Activated T-helper 17 cell treated with anti-CD3 and anti-CD28 coated beads, Interleukin-2, amount 50 U/mL, for 72 hours (primary cell): ENCODE measurements around the gene TEKT1. TPM values are rescaled to one million over a fixed set of nuclear protein-coding genes. Genes with fewer than 3 reads are reported as not detected.
"Not testable (repeated sequence)": the region's sequence is repeated elsewhere in the genome, so short reads cannot be mapped to it uniquely, and the experiment has no call there.

Experiments used
- ATAC-seq: fragments of 150-1000 bp; cut with Tn5 transposase; replicated peaks from 2 replicates; pipeline ENCODE4 v1.10.0; 2021; ENCODE audit warnings: mild to moderate bottlenecking, moderate library complexity
- H3K27ac Mint-ChIP-seq: one replicate; pipeline ENCODE4 v1.8.0; 2022; ENCODE audit warnings: mixed read lengths
- H3K27me3 Mint-ChIP-seq: one replicate; pipeline ENCODE4 v1.8.0; 2022; ENCODE audit warnings: mixed read lengths
- H3K36me3 Mint-ChIP-seq: one replicate; pipeline ENCODE4 v1.8.0; 2022; ENCODE audit warnings: low read depth, mild to moderate bottlenecking, mixed read lengths
- H3K4me1 Mint-ChIP-seq: one replicate; pipeline ENCODE4 v1.8.0; 2022; ENCODE audit warnings: mixed read lengths
- H3K4me3 Mint-ChIP-seq: one replicate; pipeline ENCODE4 v1.8.0; 2022; ENCODE audit warnings: mild to moderate bottlenecking, mixed read lengths
- H3K9me3 Mint-ChIP-seq: one replicate; pipeline ENCODE4 v1.8.0; 2022; ENCODE audit warnings: mixed read lengths
- total RNA-seq, 2 donors: library from RNA; stranded (reverse); gene quantifications; one replicate each; pipeline ENCODE4 v1.2.3, GENCODE V29; 2022

Gene TEKT1
- total RNA-seq: not detected

- Mint-ChIP-seq H3K27ac (no peak within 1 kb of the TSS), H3K4me1 (no peaks in the 10 kb centered on the region), H3K4me3 (peak within 1 kb of the TSS; percentile 54), H3K27me3 (peaks cover 53% of the 10 kb centered on the region), H3K36me3 (no peaks in the 10 kb centered on the region), H3K9me3 (no peaks in the 10 kb centered on the region)
- ATAC-seq: peak; percentile 83
Measured at GRCh38 chr17:6831661-6832263, at the start of gene TEKT1. Gene TEKT1 (minus strand): TSS chr17:6831729. CDS start chr17:6830376, 1,353 bp downstream.

- peaks cover 27% of the 10 kb centered on the region for H3K27me3 Mint-ChIP-seq
- not testable (repeated sequence) for H3K9me3 Mint-ChIP-seq, H3K36me3 Mint-ChIP-seq, ATAC-seq, H3K4me3 Mint-ChIP-seq, H3K27ac Mint-ChIP-seq, H3K4me1 Mint-ChIP-seq
Measured at GRCh38 chr17:6879221-6879975, 47.9 kb upstream of the TEKT1 start.

- peaks cover 16% of the 10 kb centered on the region for H3K27me3 Mint-ChIP-seq
- not testable (repeated sequence) for H3K4me3 Mint-ChIP-seq, ATAC-seq, H3K27ac Mint-ChIP-seq, H3K9me3 Mint-ChIP-seq, H3K36me3 Mint-ChIP-seq, H3K4me1 Mint-ChIP-seq
Measured at GRCh38 chr17:6875276-6875675, 43.7 kb upstream of the TEKT1 start.

GRCh38 chr17:6872936-6873335 lies 41.4 kb upstream of the TEKT1 start:
- no peaks in the 10 kb centered on the region for H3K4me1 Mint-ChIP-seq
- H3K27me3 Mint-ChIP-seq: peaks cover 17% of the 10 kb centered on the region
- no peak overlapping the region for H3K4me3 Mint-ChIP-seq
- H3K36me3 Mint-ChIP-seq: no peaks in the 10 kb centered on the region
- no peak for ATAC-seq
- no peaks in the 10 kb centered on the region for H3K9me3 Mint-ChIP-seq
- no peak overlapping the region for H3K27ac Mint-ChIP-seq

DNA sequence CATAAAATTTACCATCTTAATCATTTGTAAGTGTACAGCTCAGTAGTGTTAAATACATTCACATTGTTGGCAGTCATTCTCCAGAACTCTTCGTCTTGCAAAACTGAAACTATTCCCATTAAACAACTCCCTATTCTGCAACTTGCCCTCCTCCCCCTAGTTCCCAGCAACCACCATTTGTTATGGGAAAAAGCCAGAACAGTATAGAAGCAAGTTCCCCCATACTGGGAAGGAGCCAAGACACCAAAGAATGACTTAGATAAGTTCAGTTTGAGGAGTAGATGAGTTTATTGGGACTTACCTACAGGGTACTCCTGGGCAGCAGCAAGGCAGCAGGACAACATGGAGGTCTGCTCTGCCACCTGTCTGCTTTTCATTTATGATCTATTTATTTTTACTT lies 39.3 kb upstream of the TEKT1 start:
- no peak overlapping the region for H3K4me3 Mint-ChIP-seq

DNA sequence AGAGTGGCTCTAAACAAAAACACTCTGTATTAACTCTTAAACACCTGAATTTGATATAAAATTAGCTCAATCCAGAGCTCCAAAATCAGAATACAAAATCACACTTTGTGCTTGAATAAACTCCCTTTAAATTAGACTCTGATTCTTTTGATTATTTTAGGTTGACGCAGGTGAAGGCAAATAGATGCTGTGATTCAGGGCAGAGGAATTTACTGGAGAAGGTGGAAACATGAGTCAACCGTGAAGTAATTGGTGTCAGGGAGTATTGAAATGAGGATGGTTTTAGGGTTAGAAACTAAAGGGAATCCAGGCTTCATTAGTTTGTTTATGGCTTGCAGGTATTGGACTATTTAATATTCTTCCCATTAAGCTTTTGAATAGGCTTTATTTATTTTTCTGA lies 37.1 kb upstream of the TEKT1 start:
- no peaks in the 10 kb centered on the region for H3K36me3 Mint-ChIP-seq
- H3K9me3 Mint-ChIP-seq: no peaks in the 10 kb centered on the region
- no peaks in the 10 kb centered on the region for H3K4me1 Mint-ChIP-seq
- no peak overlapping the region for H3K27ac Mint-ChIP-seq
- peaks cover 21% of the 10 kb centered on the region for H3K27me3 Mint-ChIP-seq
- ATAC-seq: no peak
- no peak overlapping the region for H3K4me3 Mint-ChIP-seq

More for the DNA sequence above, 39.3 kb upstream of the TEKT1 start:
- Mint-ChIP-seq H3K27ac (no peak overlapping the region), H3K4me1 (no peaks in the 10 kb centered on the region), H3K36me3 (no peaks in the 10 kb centered on the region), H3K9me3 (no peaks in the 10 kb centered on the region), H3K27me3 (peaks cover 17% of the 10 kb centered on the region)
- no peak for ATAC-seq

GRCh38 chr17:6867849-6868248 lies 36.3 kb upstream of the TEKT1 start:
- no peaks in the 10 kb centered on the region for H3K36me3 Mint-ChIP-seq
- no peak for ATAC-seq
- no peak overlapping the region for H3K4me3 Mint-ChIP-seq
- H3K4me1 Mint-ChIP-seq: no peaks in the 10 kb centered on the region
- H3K27me3 Mint-ChIP-seq: peaks cover 24% of the 10 kb centered on the region
- no peak overlapping the region for H3K27ac Mint-ChIP-seq
- H3K9me3 Mint-ChIP-seq: no peaks in the 10 kb centered on the region

DNA sequence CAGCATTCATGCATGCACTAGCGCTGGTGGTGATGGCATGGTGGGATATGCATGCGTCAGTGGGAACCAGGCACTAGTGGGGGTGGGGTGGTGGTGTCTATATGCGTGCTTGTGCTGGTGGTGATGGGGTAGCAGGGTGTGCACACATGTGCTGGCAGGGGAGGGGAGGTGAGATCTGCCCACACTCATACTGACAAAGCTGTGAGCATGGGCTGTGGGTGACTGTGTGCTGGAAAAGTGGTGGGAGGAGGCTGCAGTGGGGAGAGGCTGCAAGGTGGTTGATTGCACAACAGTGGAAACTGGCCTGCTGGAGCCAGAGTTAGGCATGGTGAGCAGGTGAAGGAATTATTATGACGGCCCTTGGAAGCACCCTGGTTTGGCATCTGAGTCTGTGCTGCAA lies 31.3 kb upstream of the TEKT1 start:
- Mint-ChIP-seq H3K27me3 (peaks cover 22% of the 10 kb centered on the region), H3K4me1 (no peaks in the 10 kb centered on the region), H3K36me3 (no peaks in the 10 kb centered on the region), H3K9me3 (no peaks in the 10 kb centered on the region), H3K4me3 (no peak overlapping the region), H3K27ac (no peak overlapping the region)
- ATAC-seq: no peak

GRCh38 chr17:6862122-6862521 lies 30.6 kb upstream of the TEKT1 start:
- H3K27ac Mint-ChIP-seq: no peak overlapping the region
- H3K4me1 Mint-ChIP-seq: no peaks in the 10 kb centered on the region
- H3K9me3 Mint-ChIP-seq: no peaks in the 10 kb centered on the region
- no peak overlapping the region for H3K4me3 Mint-ChIP-seq
- H3K36me3 Mint-ChIP-seq: no peaks in the 10 kb centered on the region
- peaks cover 22% of the 10 kb centered on the region for H3K27me3 Mint-ChIP-seq
- no peak for ATAC-seq

GRCh38 chr17:6857904-6858303 lies 26.4 kb upstream of the TEKT1 start:
- ATAC-seq: no peak
- H3K9me3 Mint-ChIP-seq: no peaks in the 10 kb centered on the region
- H3K4me1 Mint-ChIP-seq: no peaks in the 10 kb centered on the region
- peaks cover 15% of the 10 kb centered on the region for H3K27me3 Mint-ChIP-seq
- H3K27ac Mint-ChIP-seq: no peak overlapping the region
- H3K36me3 Mint-ChIP-seq: no peaks in the 10 kb centered on the region
- no peak overlapping the region for H3K4me3 Mint-ChIP-seq

DNA sequence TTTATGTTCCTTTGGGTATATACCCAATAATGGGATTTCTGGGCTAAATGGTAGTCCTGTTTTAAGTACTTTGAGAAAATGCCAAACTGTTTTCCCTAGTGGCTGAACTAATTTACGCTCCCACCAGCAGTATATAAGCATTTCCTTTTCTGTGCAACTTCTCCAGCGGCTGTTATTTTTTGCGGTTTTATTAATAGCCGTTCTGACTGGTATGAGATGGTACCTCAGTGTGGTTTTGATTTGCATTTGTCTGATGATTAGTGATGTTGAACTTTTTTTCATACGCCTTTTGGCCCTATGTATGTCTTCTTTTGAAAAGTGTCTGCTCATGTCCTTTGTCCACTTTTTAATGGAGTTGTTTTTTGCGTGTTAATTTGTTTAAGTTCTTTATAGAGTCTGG lies 25.8 kb upstream of the TEKT1 start:
- H3K27me3 Mint-ChIP-seq: peaks cover 14% of the 10 kb centered on the region
- H3K27ac Mint-ChIP-seq: no peak overlapping the region
- H3K9me3 Mint-ChIP-seq: no peaks in the 10 kb centered on the region
- ATAC-seq: no peak
- no peaks in the 10 kb centered on the region for H3K36me3 Mint-ChIP-seq
- H3K4me3 Mint-ChIP-seq: no peak overlapping the region
- no peaks in the 10 kb centered on the region for H3K4me1 Mint-ChIP-seq

GRCh38 chr17:6856051-6856450 lies 24.5 kb upstream of the TEKT1 start:
- no peaks in the 10 kb centered on the region for H3K4me1 Mint-ChIP-seq
- H3K4me3 Mint-ChIP-seq: no peak overlapping the region
- no peak for ATAC-seq
- H3K27ac Mint-ChIP-seq: no peak overlapping the region
- H3K27me3 Mint-ChIP-seq: peaks cover 14% of the 10 kb centered on the region
- H3K36me3 Mint-ChIP-seq: no peaks in the 10 kb centered on the region
- H3K9me3 Mint-ChIP-seq: no peaks in the 10 kb centered on the region

DNA sequence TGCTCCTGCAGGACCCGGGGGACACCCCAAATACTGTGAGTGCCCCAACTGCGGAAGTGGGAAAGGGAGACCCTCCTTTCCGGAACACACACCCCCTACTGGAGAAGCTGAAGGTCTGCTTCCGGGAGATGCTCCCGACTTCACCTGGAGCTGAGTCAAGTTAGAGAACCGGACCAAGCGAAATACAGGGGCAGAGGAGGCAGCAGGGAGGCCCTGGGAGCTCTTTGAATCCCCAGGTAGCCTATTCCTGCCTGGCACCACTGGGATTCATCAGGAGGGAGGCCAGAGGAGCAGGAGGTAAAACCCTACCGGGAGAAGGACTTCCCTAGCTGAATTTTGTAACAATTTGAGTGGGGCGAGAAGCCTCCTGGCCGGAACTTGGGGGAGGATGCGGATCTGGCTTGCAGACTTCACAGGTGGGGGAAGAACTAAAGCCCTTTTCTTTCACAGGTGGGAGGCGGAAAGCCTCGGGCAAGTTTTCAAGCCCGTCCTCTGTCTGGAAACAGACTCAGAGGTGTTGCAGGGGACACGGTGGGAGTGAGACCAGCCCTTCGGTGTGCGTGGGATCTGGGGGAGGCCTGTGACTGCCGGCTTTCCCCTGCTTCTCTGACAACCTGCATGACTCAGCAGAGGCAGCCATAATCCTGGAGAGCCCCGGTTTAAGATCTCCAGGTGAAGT lies 22.4 kb upstream of the TEKT1 start:
- peak; percentile 45 for ATAC-seq
- Mint-ChIP-seq H3K9me3 (no peaks in the 10 kb centered on the region), H3K27me3 (peaks cover 22% of the 10 kb centered on the region), H3K4me1 (no peaks in the 10 kb centered on the region), H3K4me3 (peak overlapping the region; percentile 55), H3K27ac (peak overlapping the region; percentile 23), H3K36me3 (no peaks in the 10 kb centered on the region)

DNA sequence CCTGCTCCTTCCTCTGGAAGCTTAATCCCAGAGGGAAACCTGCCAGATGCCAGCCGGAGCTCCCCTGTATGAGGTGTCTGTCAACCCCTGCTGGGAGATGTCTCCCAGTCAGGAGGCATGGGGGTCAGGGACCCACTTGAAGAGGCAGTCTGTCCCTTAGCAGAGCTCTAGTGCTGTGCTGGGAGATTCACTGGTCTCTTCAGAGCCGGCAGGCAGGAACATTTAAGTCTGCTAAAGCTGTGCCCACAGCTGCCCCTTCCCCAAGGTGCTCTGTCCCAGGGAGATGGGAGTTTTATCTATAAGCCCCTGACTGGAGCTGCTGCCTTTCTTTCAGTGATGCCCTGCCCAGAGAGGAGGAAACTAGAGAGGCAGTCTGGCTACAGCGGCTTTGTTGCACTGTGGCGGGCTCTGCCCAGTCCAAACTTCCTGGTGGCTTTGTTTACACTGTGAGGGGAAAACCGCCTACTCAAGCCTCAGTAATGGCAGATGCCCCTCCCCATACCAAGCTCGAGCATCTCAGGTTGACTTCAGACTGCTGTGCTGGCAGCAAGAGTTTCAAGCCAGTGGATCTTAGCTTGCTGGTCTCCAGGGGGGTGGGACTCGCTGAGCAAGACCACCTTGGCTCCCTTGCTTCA lies 17.1 kb upstream of the TEKT1 start:
- H3K27me3 Mint-ChIP-seq: peaks cover 38% of the 10 kb centered on the region
- not testable (repeated sequence) for H3K9me3 Mint-ChIP-seq, H3K27ac Mint-ChIP-seq, H3K36me3 Mint-ChIP-seq, ATAC-seq, H3K4me3 Mint-ChIP-seq, H3K4me1 Mint-ChIP-seq

DNA sequence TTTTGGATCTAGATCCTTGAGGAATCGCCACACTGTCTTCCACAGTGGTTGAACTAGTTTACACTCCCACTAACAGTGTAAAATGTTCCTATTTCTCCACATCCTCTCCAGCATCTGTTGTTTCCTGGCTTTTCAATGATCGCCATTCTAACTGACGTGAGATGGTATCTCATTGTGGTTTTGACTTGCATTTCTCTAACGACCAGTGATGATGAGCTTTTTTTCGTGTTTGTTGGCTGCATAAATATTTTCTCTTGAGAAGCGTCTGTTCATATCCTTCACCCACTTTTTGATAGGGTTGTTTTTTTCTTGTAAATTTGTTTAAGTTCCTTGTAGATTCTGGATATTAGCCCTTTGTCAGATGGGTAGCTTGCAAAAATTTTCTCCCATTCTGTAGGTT lies 14.6 kb upstream of the TEKT1 start:
- H3K4me1 Mint-ChIP-seq, H3K4me3 Mint-ChIP-seq, H3K27ac Mint-ChIP-seq, ATAC-seq, H3K36me3 Mint-ChIP-seq, H3K9me3 Mint-ChIP-seq: not testable (repeated sequence)
- H3K27me3 Mint-ChIP-seq: peaks cover 45% of the 10 kb centered on the region
